Muscle of back (tissue), 13 donors: ENCODE measurements around the gene SLC4A8. TPM values are rescaled to one million over a fixed set of nuclear protein-coding genes. Genes with fewer than 3 reads are reported as not detected.

Source experiments
- DNase-seq, 3 donors: peaks; one replicate each; pipeline versions ENCODE4 v3.0.0 to v3.0.0-alpha.2; 2013
- long read RNA-seq, 9 donors: transcript quantifications; one replicate each; lab custom pipeline, GENCODE V29; 2026
- polyA plus RNA-seq, 10 donors: library from polyadenylated mRNA; unstranded; fragments of 120-200 nt; gene quantifications; one replicate each; pipeline ENCODE4 v1.2.1, GENCODE V29; 2013; ENCODE audit not compliant: insufficient read length in 10 of 10

Gene SLC4A8
- 1 to 10 TPM in 7 of 10 donors, under 1 TPM in 3; 0.58 to 2.5 (median 1.1) TPM for polyA plus RNA-seq
- long read RNA-seq, donor 1, result 0 reads
- long read RNA-seq, donor 2, result 0 reads
- long read RNA-seq, donor 3, result 0 reads
- long read RNA-seq, donor 4, result 0 reads
- long read RNA-seq, donor 5, full-length matches to known transcripts, result 1 of 1 reads
- long read RNA-seq, donor 5, partial matches to known transcripts, result 0 of 1 reads
- long read RNA-seq, donor 5, other reads (novel, unspliced or antisense), result 0 of 1 reads
- long read RNA-seq, donor 6, result 0 reads
- long read RNA-seq, donor 7, result 0 reads
- long read RNA-seq, donor 8, result 0 reads
- long read RNA-seq, donor 9, result 0 reads

- peak; percentile 80 to 95 (median 92) for DNase-seq
Measured at GRCh38 chr12:51424662-51425539, at the start of gene SLC4A8. Gene SLC4A8, plus strand, starts transcription at chr12:51424831. Its CDS starts 157 bp downstream, at chr12:51424988.

DNA sequence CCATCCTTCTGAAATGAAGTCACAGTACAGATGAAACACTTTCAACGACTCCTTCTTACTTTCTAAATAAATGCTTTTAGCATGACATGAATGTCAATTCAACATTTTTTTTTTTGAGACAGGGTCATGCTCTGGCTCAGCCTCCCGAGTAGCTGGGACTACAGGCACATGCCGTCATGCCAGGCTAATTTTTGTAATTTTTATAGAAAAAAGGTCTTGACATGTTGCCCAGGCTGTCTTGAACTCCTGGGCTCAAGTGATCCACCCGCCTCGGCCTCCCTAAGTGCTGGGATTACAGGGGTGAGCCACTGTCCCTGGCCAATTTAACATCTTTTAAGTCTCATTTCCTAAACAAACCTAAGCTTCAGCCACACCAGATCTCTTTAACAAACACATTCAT lies 49.8 kb upstream of the SLC4A8 start:
- no peak for DNase-seq

- DNase-seq, result peak in 2 of 3 donors; percentile 27 to 55
Measured at GRCh38 chr12:51377099-51377984, 47.3 kb upstream of the SLC4A8 start.

DNA sequence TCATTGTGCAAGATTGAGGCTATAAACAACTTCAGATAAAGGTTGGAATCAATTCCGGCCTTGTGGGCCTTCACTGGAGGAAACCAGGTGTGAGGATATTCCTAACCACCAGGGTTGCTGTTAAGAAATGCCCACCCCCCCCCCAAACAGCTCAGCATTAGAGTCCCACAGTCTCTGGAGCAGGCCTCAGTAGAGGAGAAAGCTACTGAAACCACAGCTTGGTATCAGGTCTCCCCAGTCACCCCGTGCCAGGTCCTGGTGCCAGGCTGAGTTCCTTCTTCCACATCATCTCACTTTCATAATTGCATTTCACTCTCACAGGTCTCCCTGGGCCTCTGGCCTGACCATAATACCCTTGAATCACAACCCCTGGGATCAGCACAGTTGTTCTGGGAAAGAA lies 45.9 kb upstream of the SLC4A8 start:
- DNase-seq, result no peak

GRCh38 chr12:51379571-51379970 lies 45.1 kb upstream of the SLC4A8 start:
- DNase-seq, result no peak

DNA sequence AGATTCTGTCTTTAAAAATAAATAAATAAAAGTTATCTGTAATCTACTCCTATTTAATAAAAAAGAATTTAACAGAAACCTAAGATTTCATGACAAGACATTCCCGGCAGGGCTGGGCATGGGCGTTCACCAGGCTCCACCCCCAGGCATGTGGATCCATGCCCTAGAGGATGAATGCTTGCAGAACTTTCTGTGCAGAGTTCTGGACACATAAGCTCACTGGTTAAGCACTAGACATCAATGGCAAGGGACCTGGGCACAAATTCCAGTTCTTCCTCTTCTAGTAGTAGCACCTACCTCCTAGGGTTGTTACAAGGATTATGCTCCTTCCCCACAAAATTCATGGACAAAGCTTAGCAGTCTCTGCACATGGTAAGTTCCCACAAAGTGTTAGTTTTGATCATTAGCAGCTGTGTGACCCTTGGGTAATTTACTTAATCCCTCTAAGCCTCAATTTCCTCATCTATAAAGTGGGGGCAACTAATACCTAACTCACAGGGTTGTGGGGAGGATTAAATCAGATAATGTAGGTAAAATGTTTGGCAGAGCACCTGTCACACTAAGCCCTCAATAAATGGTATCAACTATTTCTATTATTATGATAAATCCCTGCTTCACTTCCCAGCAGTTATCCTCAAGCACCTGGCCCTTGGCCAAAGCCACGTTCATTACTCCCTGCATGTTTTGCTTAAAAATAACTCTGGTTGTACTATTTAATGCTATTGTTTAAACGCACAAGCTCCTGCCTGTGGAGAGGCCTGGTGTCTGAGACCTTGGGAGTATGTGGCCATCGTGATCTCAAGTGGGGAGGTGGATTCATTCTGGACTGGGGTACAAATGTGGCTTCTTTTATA lies 43.2 kb upstream of the SLC4A8 start:
- DNase-seq, result peak in 2 of 3 donors; percentile 32 to 37

DNA sequence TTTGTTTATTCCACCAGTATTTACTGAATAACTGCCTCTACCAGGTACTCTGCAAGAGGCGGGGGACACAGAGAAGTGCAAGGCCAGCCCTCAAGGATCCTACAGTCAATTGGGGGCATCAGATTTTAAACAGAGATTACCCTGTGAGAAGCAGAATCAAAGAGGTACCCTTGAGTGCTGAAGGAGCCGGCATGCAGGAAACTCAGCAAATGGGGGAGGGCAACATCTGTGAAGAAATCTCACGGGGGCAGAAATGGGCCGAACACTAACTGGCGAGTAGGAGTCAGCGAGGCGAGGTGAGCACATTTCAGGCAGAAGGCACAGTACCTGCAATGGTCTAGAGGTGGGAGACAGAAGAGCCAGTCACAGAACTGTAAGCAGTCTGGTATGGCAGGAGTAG lies 42.5 kb upstream of the SLC4A8 start:
- DNase-seq, result no peak

DNA sequence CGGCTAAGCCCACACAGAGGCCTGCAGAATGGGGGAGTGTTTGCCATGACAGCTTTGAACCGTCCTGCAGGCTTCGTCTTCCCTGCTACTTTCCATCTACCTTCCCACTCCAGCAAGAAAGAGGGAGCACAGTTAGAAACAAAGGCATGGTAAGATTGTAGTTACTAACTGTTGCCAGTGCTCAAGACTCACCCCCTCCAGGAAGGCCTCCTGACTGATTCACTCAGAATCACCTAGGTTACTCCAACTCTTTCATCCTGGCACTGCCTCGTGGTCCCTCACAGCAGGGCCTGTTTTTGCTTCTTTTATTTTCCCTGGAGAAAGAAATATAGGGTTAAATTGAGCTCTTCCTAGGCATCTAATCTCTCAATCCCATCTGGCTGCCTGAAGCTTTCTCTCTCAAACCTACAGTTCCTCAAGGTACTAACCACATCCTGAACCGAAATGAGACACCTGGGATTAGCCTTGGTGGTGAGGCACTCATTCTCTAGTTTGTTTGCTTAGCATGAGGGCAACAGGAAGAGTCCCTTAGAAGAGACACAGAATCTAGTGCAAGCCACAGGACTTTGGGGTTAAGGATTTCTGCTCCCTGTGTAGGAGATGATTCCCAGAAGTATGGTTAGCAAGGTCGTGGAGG lies 41.2 kb upstream of the SLC4A8 start:
- DNase-seq, result no peak

GRCh38 chr12:51386351-51386750 lies 38.3 kb upstream of the SLC4A8 start:
- no peak for DNase-seq

GRCh38 chr12:51388069-51388799 lies 36.4 kb upstream of the SLC4A8 start:
- peak in 1 of 3 donors; percentile 34 for DNase-seq

DNA sequence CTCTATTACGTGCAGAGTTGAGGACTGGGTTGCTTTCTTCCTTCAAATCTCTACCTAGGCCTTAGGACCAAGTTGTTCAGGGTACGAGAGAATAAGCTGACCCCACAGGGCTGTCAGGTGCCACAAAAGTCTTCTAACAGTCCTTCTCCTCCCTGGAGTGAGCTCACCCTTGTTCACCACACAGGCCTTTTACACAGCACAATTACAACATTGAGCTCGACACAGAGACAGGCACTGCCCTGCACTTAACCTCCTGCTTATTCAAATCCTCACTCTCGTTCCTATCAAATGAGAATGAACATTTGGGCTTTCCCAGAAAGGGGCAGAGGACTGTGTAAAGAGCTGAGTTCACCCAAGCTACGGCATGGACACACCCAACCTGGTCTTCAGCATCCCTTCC lies 35.8 kb upstream of the SLC4A8 start:
- no peak for DNase-seq

DNA sequence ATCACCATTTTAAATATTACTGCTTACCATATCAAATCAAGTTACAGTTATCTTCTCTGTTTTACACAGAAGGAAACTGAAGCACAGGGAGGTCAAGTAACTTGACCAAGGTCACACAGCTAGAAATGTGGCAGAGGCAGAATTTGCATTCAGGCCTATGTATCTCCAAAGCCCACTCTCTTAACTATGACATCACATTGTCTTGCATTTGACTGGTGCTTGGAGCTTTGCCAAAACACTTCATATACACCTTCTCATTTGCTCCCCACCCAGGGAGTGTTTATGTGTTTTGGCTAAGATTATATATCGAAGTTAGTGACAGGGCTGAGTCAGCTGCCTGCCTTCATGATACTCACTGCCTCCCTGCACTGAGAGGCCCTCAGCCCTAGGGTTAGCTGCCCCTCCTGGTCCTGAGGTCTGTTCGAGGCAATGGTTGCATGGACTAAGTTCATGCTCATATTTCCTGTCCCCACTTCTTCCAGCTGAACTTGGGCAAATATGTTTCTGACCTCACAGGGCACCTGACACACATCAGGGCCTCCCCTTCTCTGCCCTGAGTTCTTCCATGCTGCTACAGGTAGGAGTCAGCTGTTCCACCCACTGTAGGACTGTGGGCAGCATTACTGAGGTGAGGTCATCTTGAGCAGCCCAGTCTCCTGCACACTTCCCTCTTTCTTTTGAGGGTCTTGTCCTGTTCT lies 35.2 kb upstream of the SLC4A8 start:
- DNase-seq, result no peak

GRCh38 chr12:51390457-51390856 lies 34.2 kb upstream of the SLC4A8 start:
- no peak for DNase-seq

DNA sequence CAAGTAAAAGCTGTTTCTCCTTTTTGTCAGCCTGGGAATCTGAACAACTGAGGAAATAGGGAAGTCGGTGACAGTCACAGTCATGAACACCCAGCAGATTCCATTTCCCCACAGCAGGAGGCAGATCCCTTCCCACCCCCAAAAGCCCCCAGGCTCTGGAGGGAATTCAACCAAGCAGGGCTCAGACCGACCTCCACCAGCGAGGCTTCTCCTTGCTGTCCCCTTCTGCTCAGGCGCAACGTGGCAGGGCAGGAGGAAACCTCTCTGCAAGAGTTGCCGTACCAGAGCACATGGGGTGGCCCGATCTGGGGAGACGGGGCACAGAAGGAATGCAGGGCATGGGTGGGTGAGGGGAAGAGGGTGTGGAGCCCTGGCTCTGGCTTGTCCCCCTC lies 33.7 kb upstream of the SLC4A8 start:
- DNase-seq, result peak in 1 of 3 donors; percentile 58

DNA sequence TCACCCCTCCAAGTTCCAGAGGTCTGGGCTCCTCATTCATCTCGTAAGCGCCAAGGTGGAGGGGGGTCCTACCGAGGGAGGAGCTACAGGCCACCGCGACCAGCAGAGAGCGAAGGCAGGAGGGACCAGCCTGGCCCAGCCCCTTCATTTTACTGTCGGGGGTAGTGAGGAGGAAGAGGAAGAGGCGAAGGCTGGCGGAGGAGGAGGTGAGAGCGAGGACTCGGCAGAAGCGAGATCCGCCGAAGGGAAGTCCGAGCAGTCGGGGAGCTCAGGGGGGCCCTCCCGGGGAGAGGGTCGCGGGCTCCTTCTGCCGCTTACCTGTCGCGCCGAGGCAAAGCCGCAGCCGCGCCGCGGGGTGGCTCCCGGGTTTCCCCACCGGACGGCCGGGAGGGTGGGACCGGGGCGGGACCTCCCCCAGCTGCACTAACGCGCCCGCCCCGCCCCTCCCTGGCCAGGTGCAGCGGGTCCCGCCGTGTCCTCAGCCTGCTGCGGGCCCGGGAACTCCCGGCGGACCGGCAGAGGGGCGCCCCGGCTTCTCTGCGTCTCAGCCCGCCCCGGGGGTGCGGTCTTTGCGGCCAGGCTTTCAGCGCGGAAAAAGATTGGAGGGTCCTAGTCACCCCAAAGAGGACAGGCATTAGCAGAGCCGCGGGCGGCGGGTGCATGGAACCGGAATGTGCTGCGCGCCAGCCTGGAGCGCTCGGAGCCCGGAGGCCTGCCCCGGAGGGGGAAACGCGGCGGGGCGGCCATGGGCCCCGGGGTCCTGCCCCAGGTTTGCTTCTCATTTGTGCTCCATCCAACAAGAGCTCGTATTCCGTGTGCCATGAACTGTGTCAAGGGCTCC lies 33.1 kb upstream of the SLC4A8 start, which contains the start of gene GALNT6:
TSS of gene GALNT6 (minus strand) at position 124 of the 841 bp plus-strand sequence. CDS start 11,625 bp downstream, outside the sequence.
- peak in 2 of 3 donors; percentile 4 to 32 for DNase-seq

- DNase-seq, result peak in 1 of 3 donors; percentile 23
Measured at GRCh38 chr12:51392556-51393237, 31.9 kb upstream of the SLC4A8 start.
